Measurements from ENCODE around the gene FAM98A. TPM values are rescaled to one million over a fixed set of nuclear protein-coding genes. Genes with fewer than 3 reads are reported as not detected.
A peak's percentile ranks its signal among the peaks of the same experiment; 100 is the strongest.

FAM98A gene
- polyA plus RNA-seq, 1 experiment = 98.7 TPM

GRCh38 chr2:33599943-33600192 is 769 bp upstream of the FAM98A start:
- H3K36me3 ChIP-seq (ENCODE audit: control insufficient read depth, insufficient read depth, low read length) = no peaks in the 10 kb centered on the region
- DNase-seq (ENCODE audit: low read depth) = no peak
- H3K4me3 ChIP-seq (ENCODE audit: low read depth, low read length) = peak overlapping the region; percentile 62
- H3K27me3 ChIP-seq (ENCODE audit: control insufficient read depth, insufficient read depth, low read length) = no peaks in the 10 kb centered on the region
- CTCF ChIA-PET = interaction anchor here (1.0 to 1.9 kb wide), 2 partner anchors 16 to 566 kb away, joined by 3 to 10 read pairs; no protein-coding TSS in a partner anchor
- no peak for TF ChIP-seq CTCF (IDR thresholded peaks at IDR 0.05; ENCODE audit: insufficient read depth, low read depth, low read length)
- POLR2A ChIA-PET = no interaction called here

- no peak for DNase-seq (ENCODE audit: low read depth)
- H3K4me3 ChIP-seq (ENCODE audit: low read depth, low read length) = peak overlapping the region; percentile 91
- CTCF ChIA-PET = interaction anchor here (1.9 kb wide), 1 partner anchor 15 kb away, joined by 10 read pairs; no protein-coding TSS in a partner anchor
Measured at GRCh38 chr2:33598561-33599174, 431 bp downstream of the FAM98A start.

GRCh38 chr2:33597026-33597425 is 2.1 kb downstream of the FAM98A start:
- Histone ChIP-seq H3K36me3 (ENCODE audit: control insufficient read depth, insufficient read depth, low read length) (peaks cover 3% of the 10 kb centered on the region; the same call in 1 of the 2 replicates), H3K27me3 (ENCODE audit: control insufficient read depth, insufficient read depth, low read length) (no peaks in the 10 kb centered on the region), H3K4me3 (ENCODE audit: low read depth, low read length) (no peak overlapping the region)
- TF ChIP-seq CTCF (IDR thresholded peaks at IDR 0.05; ENCODE audit: insufficient read depth, low read depth, low read length) = no peak
- CTCF ChIA-PET = no interaction called here
- no peak for DNase-seq (ENCODE audit: low read depth)
- POLR2A ChIA-PET = no interaction called here

More at GRCh38 chr2:33598561-33599174, 431 bp downstream of the FAM98A start:
- POLR2A ChIA-PET = interaction anchor here (0.7 kb wide), 1 partner anchor 211 kb away, joined by 3 read pairs; no protein-coding TSS in a partner anchor
- H3K36me3 ChIP-seq (ENCODE audit: control insufficient read depth, insufficient read depth, low read length) = peaks cover 1% of the 10 kb centered on the region; the same call in 1 of the 2 replicates
- no peaks in the 10 kb centered on the region for H3K27me3 ChIP-seq (ENCODE audit: control insufficient read depth, insufficient read depth, low read length)
- TF ChIP-seq CTCF (IDR thresholded peaks at IDR 0.05; ENCODE audit: insufficient read depth, low read depth, low read length) = no peak

GRCh38 chr2:33595385-33595784 is 3.7 kb downstream of the FAM98A start:
- DNase-seq (ENCODE audit: low read depth) = no peak
- ChIA-PET POLR2A (no interaction called here), CTCF (interaction anchor here (0.8 kb wide), 1 partner anchor 13 kb away, joined by 3 read pairs; no protein-coding TSS in a partner anchor)
- no peak for TF ChIP-seq CTCF (IDR thresholded peaks at IDR 0.05; ENCODE audit: insufficient read depth, low read depth, low read length)
- H3K27me3 ChIP-seq (ENCODE audit: control insufficient read depth, insufficient read depth, low read length) = no peaks in the 10 kb centered on the region
- no peak overlapping the region for H3K4me3 ChIP-seq (ENCODE audit: low read depth, low read length)
- peaks cover 3% of the 10 kb centered on the region; the same call in 1 of the 2 replicates for H3K36me3 ChIP-seq (ENCODE audit: control insufficient read depth, insufficient read depth, low read length)

GRCh38 chr2:33589444-33589843 is 9.7 kb downstream of the FAM98A start:
- H3K36me3 ChIP-seq (ENCODE audit: control insufficient read depth, insufficient read depth, low read length) = peaks cover 12% of the 10 kb centered on the region
- CTCF ChIA-PET = no interaction called here
- DNase-seq (ENCODE audit: low read depth) = no peak
- no peak for TF ChIP-seq CTCF (IDR thresholded peaks at IDR 0.05; ENCODE audit: insufficient read depth, low read depth, low read length)
- no peaks in the 10 kb centered on the region for H3K27me3 ChIP-seq (ENCODE audit: control insufficient read depth, insufficient read depth, low read length)
- POLR2A ChIA-PET = interaction anchor here (0.6 to 0.7 kb wide), 2 partner anchors 55 to 242 kb away, joined by 3 to 14 read pairs; no protein-coding TSS in a partner anchor
- no peak overlapping the region for H3K4me3 ChIP-seq (ENCODE audit: low read depth, low read length)
